ENCODE results near the gene KPNA6.

DNA sequence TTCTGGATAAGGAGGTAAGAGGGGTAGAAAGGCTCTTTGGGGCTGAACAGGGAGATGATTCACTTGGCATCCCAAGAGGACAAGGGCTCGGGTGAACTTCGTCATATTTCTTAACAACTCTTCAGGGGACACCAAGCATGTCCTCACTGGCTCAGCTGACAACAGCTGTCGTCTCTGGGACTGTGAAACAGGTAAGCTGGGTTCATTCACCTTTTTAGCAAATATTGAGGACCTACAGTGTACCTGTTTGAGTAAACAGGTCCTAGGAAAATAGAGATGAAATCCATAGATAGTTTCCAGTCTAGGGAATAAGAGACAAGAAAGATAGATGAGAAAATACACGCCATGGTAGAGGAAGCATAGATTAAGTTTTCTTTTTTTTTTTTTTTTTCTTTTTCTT is 116.4 kb downstream of the KPNA6 start:
- TF ChIP-seq, protein P1, sequence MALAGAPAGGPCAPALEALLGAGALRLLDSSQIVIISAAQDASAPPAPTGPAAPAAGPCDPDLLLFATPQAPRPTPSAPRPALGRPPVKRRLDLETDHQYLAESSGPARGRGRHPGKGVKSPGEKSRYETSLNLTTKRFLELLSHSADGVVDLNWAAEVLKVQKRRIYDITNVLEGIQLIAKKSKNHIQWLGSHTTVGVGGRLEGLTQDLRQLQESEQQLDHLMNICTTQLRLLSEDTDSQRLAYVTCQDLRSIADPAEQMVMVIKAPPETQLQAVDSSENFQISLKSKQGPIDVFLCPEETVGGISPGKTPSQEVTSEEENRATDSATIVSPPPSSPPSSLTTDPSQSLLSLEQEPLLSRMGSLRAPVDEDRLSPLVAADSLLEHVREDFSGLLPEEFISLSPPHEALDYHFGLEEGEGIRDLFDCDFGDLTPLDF (CRISPR knock-in tag; IDR thresholded peaks at IDR 0.05) = no peak
- no peak for TF ChIP-seq ZNF396 (CRISPR knock-in tag; IDR thresholded peaks at IDR 0.05; ENCODE audit: borderline replicate concordance)
- TF ChIP-seq, protein P2, sequence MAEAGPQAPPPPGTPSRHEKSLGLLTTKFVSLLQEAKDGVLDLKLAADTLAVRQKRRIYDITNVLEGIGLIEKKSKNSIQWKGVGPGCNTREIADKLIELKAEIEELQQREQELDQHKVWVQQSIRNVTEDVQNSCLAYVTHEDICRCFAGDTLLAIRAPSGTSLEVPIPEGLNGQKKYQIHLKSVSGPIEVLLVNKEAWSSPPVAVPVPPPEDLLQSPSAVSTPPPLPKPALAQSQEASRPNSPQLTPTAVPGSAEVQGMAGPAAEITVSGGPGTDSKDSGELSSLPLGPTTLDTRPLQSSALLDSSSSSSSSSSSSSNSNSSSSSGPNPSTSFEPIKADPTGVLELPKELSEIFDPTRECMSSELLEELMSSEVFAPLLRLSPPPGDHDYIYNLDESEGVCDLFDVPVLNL (CRISPR knock-in tag; IDR thresholded peaks at IDR 0.05; ENCODE audit: borderline replicate concordance, low read depth) = no peak
- TF ChIP-seq JAZF1 (CRISPR knock-in tag; IDR thresholded peaks at IDR 0.05) = no peak
- TF ChIP-seq, protein P3, sequence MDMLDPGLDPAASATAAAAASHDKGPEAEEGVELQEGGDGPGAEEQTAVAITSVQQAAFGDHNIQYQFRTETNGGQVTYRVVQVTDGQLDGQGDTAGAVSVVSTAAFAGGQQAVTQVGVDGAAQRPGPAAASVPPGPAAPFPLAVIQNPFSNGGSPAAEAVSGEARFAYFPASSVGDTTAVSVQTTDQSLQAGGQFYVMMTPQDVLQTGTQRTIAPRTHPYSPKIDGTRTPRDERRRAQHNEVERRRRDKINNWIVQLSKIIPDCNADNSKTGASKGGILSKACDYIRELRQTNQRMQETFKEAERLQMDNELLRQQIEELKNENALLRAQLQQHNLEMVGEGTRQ (CRISPR knock-in tag; IDR thresholded peaks at IDR 0.05) = no peak
- TF ChIP-seq FOXP1 (CRISPR knock-in tag; IDR thresholded peaks at IDR 0.05; ENCODE audit: borderline replicate concordance) = no peak
- no peak for TF ChIP-seq ZNF232 (CRISPR knock-in tag; IDR thresholded peaks at IDR 0.05)
- TF ChIP-seq GABPB1 (CRISPR knock-in tag; IDR thresholded peaks at IDR 0.05) = no peak
- no peak for TF ChIP-seq JUN (CRISPR knock-in tag; IDR thresholded peaks at IDR 0.05)
- no peak for TF ChIP-seq CBFB (CRISPR knock-in tag; IDR thresholded peaks at IDR 0.05; ENCODE audit: low read depth)
- TF ChIP-seq, protein P4, sequence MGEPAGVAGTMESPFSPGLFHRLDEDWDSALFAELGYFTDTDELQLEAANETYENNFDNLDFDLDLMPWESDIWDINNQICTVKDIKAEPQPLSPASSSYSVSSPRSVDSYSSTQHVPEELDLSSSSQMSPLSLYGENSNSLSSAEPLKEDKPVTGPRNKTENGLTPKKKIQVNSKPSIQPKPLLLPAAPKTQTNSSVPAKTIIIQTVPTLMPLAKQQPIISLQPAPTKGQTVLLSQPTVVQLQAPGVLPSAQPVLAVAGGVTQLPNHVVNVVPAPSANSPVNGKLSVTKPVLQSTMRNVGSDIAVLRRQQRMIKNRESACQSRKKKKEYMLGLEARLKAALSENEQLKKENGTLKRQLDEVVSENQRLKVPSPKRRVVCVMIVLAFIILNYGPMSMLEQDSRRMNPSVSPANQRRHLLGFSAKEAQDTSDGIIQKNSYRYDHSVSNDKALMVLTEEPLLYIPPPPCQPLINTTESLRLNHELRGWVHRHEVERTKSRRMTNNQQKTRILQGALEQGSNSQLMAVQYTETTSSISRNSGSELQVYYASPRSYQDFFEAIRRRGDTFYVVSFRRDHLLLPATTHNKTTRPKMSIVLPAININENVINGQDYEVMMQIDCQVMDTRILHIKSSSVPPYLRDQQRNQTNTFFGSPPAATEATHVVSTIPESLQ (CRISPR knock-in tag; IDR thresholded peaks at IDR 0.05) = no peak
- TF ChIP-seq, protein P5, sequence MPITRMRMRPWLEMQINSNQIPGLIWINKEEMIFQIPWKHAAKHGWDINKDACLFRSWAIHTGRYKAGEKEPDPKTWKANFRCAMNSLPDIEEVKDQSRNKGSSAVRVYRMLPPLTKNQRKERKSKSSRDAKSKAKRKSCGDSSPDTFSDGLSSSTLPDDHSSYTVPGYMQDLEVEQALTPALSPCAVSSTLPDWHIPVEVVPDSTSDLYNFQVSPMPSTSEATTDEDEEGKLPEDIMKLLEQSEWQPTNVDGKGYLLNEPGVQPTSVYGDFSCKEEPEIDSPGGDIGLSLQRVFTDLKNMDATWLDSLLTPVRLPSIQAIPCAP (CRISPR knock-in tag; IDR thresholded peaks at IDR 0.05) = no peak
- TF ChIP-seq, protein P6, sequence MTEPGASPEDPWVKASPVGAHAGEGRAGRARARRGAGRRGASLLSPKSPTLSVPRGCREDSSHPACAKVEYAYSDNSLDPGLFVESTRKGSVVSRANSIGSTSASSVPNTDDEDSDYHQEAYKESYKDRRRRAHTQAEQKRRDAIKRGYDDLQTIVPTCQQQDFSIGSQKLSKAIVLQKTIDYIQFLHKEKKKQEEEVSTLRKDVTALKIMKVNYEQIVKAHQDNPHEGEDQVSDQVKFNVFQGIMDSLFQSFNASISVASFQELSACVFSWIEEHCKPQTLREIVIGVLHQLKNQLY (CRISPR knock-in tag; IDR thresholded peaks at IDR 0.05) = no peak
- TF ChIP-seq, protein P7, sequence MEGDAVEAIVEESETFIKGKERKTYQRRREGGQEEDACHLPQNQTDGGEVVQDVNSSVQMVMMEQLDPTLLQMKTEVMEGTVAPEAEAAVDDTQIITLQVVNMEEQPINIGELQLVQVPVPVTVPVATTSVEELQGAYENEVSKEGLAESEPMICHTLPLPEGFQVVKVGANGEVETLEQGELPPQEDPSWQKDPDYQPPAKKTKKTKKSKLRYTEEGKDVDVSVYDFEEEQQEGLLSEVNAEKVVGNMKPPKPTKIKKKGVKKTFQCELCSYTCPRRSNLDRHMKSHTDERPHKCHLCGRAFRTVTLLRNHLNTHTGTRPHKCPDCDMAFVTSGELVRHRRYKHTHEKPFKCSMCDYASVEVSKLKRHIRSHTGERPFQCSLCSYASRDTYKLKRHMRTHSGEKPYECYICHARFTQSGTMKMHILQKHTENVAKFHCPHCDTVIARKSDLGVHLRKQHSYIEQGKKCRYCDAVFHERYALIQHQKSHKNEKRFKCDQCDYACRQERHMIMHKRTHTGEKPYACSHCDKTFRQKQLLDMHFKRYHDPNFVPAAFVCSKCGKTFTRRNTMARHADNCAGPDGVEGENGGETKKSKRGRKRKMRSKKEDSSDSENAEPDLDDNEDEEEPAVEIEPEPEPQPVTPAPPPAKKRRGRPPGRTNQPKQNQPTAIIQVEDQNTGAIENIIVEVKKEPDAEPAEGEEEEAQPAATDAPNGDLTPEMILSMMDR (IDR thresholded peaks at IDR 0.05) = no peak

Measured in WTC11 (cell line).